ENCODE measurements around the gene TTC12. TPM values are rescaled to one million over a fixed set of nuclear protein-coding genes. Genes with fewer than 3 reads are reported as not detected.

TTC12 gene
- total RNA-seq, 2 donors from 2014 or later = 4.6 to 6.3 TPM

GRCh38 chr11:113363406-113363805 lies 49.0 kb downstream of the TTC12 start:
- no peaks in the 10 kb centered on the region for H3K27me3 ChIP-seq
- no peaks in the 10 kb centered on the region for H3K9me3 ChIP-seq
- no peak for DNase-seq (ENCODE audit: low spot score)
- H3K4me3 ChIP-seq = no peak overlapping the region
- no peak overlapping the region for H3K27ac ChIP-seq
- no peaks in the 10 kb centered on the region for H3K4me1 ChIP-seq
- TF ChIP-seq CTCF (IDR thresholded peaks at IDR 0.05) = no peak
- H3K36me3 ChIP-seq = peaks cover 54% of the 10 kb centered on the region

GRCh38 chr11:113363996-113364641 lies 49.7 kb downstream of the TTC12 start:
- Histone ChIP-seq H3K9me3 (no peaks in the 10 kb centered on the region), H3K4me3 (no peak overlapping the region), H3K27me3 (no peaks in the 10 kb centered on the region), H3K27ac (no peak overlapping the region), H3K36me3 (peaks cover 49% of the 10 kb centered on the region), H3K4me1 (no peaks in the 10 kb centered on the region)
- DNase-seq (ENCODE audit: low spot score) = no peak
- TF ChIP-seq CTCF (IDR thresholded peaks at IDR 0.05) = no peak

GRCh38 chr11:113365895-113366294 lies 51.5 kb downstream of the TTC12 start:
- no peaks in the 10 kb centered on the region for H3K27me3 ChIP-seq
- H3K4me3 ChIP-seq = no peak overlapping the region
- H3K9me3 ChIP-seq = no peaks in the 10 kb centered on the region
- no peak for TF ChIP-seq CTCF (IDR thresholded peaks at IDR 0.05)
- DNase-seq (ENCODE audit: low spot score) = no peak
- H3K36me3 ChIP-seq = peaks cover 37% of the 10 kb centered on the region
- H3K4me1 ChIP-seq = no peaks in the 10 kb centered on the region
- no peak overlapping the region for H3K27ac ChIP-seq

- DNase-seq (ENCODE audit: low spot score) = no peak
- Histone ChIP-seq H3K4me1 (no peaks in the 10 kb centered on the region), H3K27me3 (no peaks in the 10 kb centered on the region), H3K36me3 (peaks cover 12% of the 10 kb centered on the region), H3K4me3 (no peak overlapping the region), H3K27ac (no peak overlapping the region), H3K9me3 (no peaks in the 10 kb centered on the region)
- no peak for TF ChIP-seq CTCF (IDR thresholded peaks at IDR 0.05)
Observed at GRCh38 chr11:113369411-113369810, 55.0 kb downstream of the TTC12 start.

- Histone ChIP-seq H3K27ac (no peak overlapping the region), H3K4me1 (no peaks in the 10 kb centered on the region), H3K36me3 (no peaks in the 10 kb centered on the region), H3K27me3 (no peaks in the 10 kb centered on the region), H3K9me3 (no peaks in the 10 kb centered on the region), H3K4me3 (no peak overlapping the region)
- no peak for TF ChIP-seq CTCF (IDR thresholded peaks at IDR 0.05)
- no peak for DNase-seq (ENCODE audit: low spot score)
Observed at GRCh38 chr11:113370634-113371033, 56.3 kb downstream of the TTC12 start.

GRCh38 chr11:113372309-113372708 lies 57.9 kb downstream of the TTC12 start:
- no peaks in the 10 kb centered on the region for H3K9me3 ChIP-seq
- H3K36me3 ChIP-seq = no peaks in the 10 kb centered on the region
- H3K27ac ChIP-seq = no peak overlapping the region
- H3K27me3 ChIP-seq = no peaks in the 10 kb centered on the region
- H3K4me3 ChIP-seq = no peak overlapping the region
- TF ChIP-seq CTCF (IDR thresholded peaks at IDR 0.05) = no peak
- H3K4me1 ChIP-seq = no peaks in the 10 kb centered on the region
- DNase-seq (ENCODE audit: low spot score) = no peak

Data from right atrium auricular region (tissue), 2 donors.